Smooth muscle cell (in vitro differentiated cells): Measurements from ENCODE around the gene SMYD5. TPM values are rescaled to one million over a fixed set of nuclear protein-coding genes. Genes with fewer than 3 reads are reported as not detected.

Source experiments
- DNase-seq: peaks from one replicate; lab custom pipeline; 2025; ENCODE audit not compliant: unreplicated experiment; lab: John Stamatoyannopoulos, UW
- H2AFZ ChIP-seq: fragments of 200-600 bp; sonication (generic); 2 replicates; pipeline ENCODE4 v1.6.0; 2016; ENCODE audit warnings: antibody characterized with exemption, low read depth, mild to moderate bottlenecking
- H3F3A ChIP-seq: fragments of 200-600 bp; sonication (generic); 2 replicates; pipeline ENCODE4 v1.6.0; 2017; ENCODE audit warnings: antibody characterized with exemption, low read depth
- H3K27ac ChIP-seq: fragments of 200-600 bp; sonication (generic); 2 replicates; pipeline ENCODE4 v1.5.1; 2016; ENCODE audit warnings: low read depth, mild to moderate bottlenecking
- H3K27me3 ChIP-seq: fragments of 200-600 bp; sonication (generic); 2 replicates; pipeline ENCODE4 v1.6.1; 2016; ENCODE audit warnings: low read depth, mild to moderate bottlenecking
- H3K36me3 ChIP-seq: fragments of 200-600 bp; sonication (generic); 2 replicates; pipeline ENCODE4 v1.5.1; 2016; ENCODE audit warnings: low read depth
- H3K4me1 ChIP-seq: fragments of 200-600 bp; sonication (generic); 2 replicates; pipeline ENCODE4 v1.5.1; 2016; ENCODE audit warnings: low read depth
- H3K4me2 ChIP-seq: fragments of 200-600 bp; sonication (generic); 2 replicates; pipeline ENCODE4 v1.6.0; 2016; ENCODE audit warnings: mild to moderate bottlenecking
- H3K4me3 ChIP-seq: fragments of 200-600 bp; sonication (generic); 2 replicates; pipeline ENCODE4 v1.5.1; 2016; ENCODE audit warnings: mild to moderate bottlenecking
- H3K79me2 ChIP-seq: fragments of 200-600 bp; sonication (generic); 2 replicates; pipeline ENCODE4 v1.6.0; 2016; ENCODE audit warnings: low read depth, mild to moderate bottlenecking
- H3K9ac ChIP-seq: fragments of 200-600 bp; sonication (generic); 2 replicates; pipeline ENCODE4 v1.6.0; 2016; ENCODE audit warnings: low read depth
- H3K9me3 ChIP-seq: fragments of 200-600 bp; sonication (generic); replicated peaks from 2 replicates; pipeline ENCODE4 v1.5.1; 2016; ENCODE audit warnings: low read depth
- H4K20me1 ChIP-seq: fragments of 200-600 bp; sonication (generic); 2 replicates; pipeline ENCODE4 v1.6.0; 2016; ENCODE audit warnings: low read depth
- CTCF ChIP-seq: fragments of 200-600 bp; sonication (generic); IDR thresholded peaks from 2 replicates; pipeline ENCODE4 v1.5.1; 2017; ENCODE audit warnings: borderline replicate concordance, mild to moderate bottlenecking, antibody characterized with exemption; ENCODE audit not compliant: insufficient read depth, poor library complexity, severe bottlenecking
- WGBS: methylation state at CpG from one replicate; pipeline ENCODE4 v1.1.7; 2016; ENCODE audit warnings: low lambda C conversion rate; 5-methylcytosine and 5-hydroxymethylcytosine counted together
- polyA plus RNA-seq: library from polyadenylated mRNA; unstranded; fragments of >200 nt; fragmentation: Nextera tagmentation; extraction: Ambion mirVana; gene quantifications from 2 replicates; pipeline ENCODE4 v1.2.1, GENCODE V29; 2016
- total RNA-seq: library from RNA; depleted of rRNA; stranded (reverse); fragments of >200 nt; gene quantifications from 2 replicates; pipeline ENCODE4 v1.2.3, GENCODE V29; 2014

Gene SMYD5
- total and polyA plus RNA-seq, 2 experiments from 2014 or later: 10.8 to 16.5 TPM

DNA sequence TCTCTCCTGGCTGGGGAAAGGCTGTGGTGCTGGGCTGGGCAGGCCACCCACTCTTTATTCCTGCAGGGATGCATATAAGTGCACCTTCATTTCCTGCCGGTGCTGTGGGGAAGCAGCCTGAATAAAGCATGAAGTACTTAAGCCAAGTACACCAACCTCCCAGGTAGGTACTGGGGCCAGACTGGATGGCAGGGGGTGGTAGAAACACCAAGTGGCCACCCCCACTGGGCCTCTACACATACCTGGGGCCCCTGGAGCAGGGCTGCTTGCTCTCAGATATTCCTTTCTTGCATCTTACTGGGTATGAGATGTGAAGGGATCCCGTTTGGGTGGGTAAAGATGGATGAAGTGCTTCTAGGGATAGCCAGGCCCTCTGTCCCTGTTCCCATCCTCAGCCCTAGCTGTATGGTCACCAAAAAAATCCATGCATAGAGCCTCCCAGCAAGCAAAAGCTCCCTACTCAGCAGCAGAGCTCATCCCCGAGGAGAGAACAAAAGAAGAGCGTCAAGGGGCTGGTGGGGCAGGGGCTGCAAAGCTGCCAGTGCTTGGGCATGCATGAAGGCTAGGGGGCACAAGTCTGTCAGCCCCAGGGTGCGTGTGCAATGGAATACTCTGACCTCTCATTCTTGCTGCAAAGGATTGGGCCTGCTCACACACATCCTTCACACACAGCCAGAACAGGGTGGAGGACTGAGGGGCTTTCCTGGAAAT, 42.0 kb downstream of the SMYD5 start:
- Histone ChIP-seq H3K4me1 (no peaks in the 10 kb centered on the region), H3K4me3 (no peak overlapping the region), H3F3A (no peaks in the 10 kb centered on the region), H3K27ac (no peak overlapping the region), H3K79me2 (no peaks in the 10 kb centered on the region), H3K9ac (no peak overlapping the region), H2AFZ (no peak overlapping the region), H3K9me3 (no peaks in the 10 kb centered on the region), H3K36me3 (no peaks in the 10 kb centered on the region), H3K4me2 (no peak overlapping the region), H4K20me1 (no peaks in the 10 kb centered on the region), H3K27me3 (no peaks in the 10 kb centered on the region)
- DNase-seq: no peak
- WGBS: 80% methylated on average over 5 of the region's 5 CpGs
- TF ChIP-seq CTCF: no peak

- Histone ChIP-seq H3K27ac (no peak overlapping the region), H3K79me2 (no peaks in the 10 kb centered on the region), H3K27me3 (no peaks in the 10 kb centered on the region), H3K36me3 (no peaks in the 10 kb centered on the region), H2AFZ (no peak overlapping the region), H3K9me3 (no peaks in the 10 kb centered on the region), H3K9ac (no peak overlapping the region), H3F3A (no peaks in the 10 kb centered on the region), H3K4me3 (no peak overlapping the region), H4K20me1 (no peaks in the 10 kb centered on the region), H3K4me2 (no peak overlapping the region), H3K4me1 (no peaks in the 10 kb centered on the region)
- TF ChIP-seq CTCF: no peak
- 53% methylated on average over 1 of the region's 1 CpG for WGBS
- DNase-seq: no peak
These were observed 42.5 kb downstream of the SMYD5 start for GRCh38 chr2:73256618-73256922.

- H3K4me1 ChIP-seq: no peaks in the 10 kb centered on the region
- no peak overlapping the region for H2AFZ ChIP-seq
- H4K20me1 ChIP-seq: no peaks in the 10 kb centered on the region
- H3K9me3 ChIP-seq: no peaks in the 10 kb centered on the region
- H3K9ac ChIP-seq: no peak overlapping the region
- H3K27ac ChIP-seq: no peak overlapping the region
- no peak overlapping the region for H3K4me3 ChIP-seq
- no peaks in the 10 kb centered on the region for H3K36me3 ChIP-seq
- H3K79me2 ChIP-seq: no peaks in the 10 kb centered on the region
- WGBS: 96% methylated on average over 2 of the region's 2 CpGs
- DNase-seq: no peak
- H3F3A ChIP-seq: no peaks in the 10 kb centered on the region
- no peaks in the 10 kb centered on the region for H3K27me3 ChIP-seq
- no peak for TF ChIP-seq CTCF
- no peak overlapping the region for H3K4me2 ChIP-seq
These were observed 43.0 kb downstream of the SMYD5 start for GRCh38 chr2:73257021-73257420.
